NCI-H526 treated with DMSO at 0.1 percent for 48 hours (cell line): ENCODE results near the gene CDCP1.

Experiments used
- DNase-seq: peaks from one replicate; lab custom pipeline; 2025; lab: John Stamatoyannopoulos, UW

Gene CDCP1

GRCh38 chr3:45145681-45146614 lies at the start of gene CDCP1:
CDCP1 (minus strand) TSS chr3:45146378; CDS start chr3:45146287, 91 bp downstream.
- DNase-seq: peak; percentile 73

GRCh38 chr3:45194791-45195190 lies 48.6 kb upstream of the CDCP1 start:
- no peak for DNase-seq

- no peak for DNase-seq
Measured at GRCh38 chr3:45191924-45192417, 45.8 kb upstream of the CDCP1 start.

GRCh38 chr3:45191424-45191823 lies 45.2 kb upstream of the CDCP1 start:
- DNase-seq: no peak

- DNase-seq: no peak
Measured at GRCh38 chr3:45188719-45189659, 42.8 kb upstream of the CDCP1 start.

GRCh38 chr3:45187694-45188141 lies 41.5 kb upstream of the CDCP1 start:
- no peak for DNase-seq

- no peak for DNase-seq
Measured at GRCh38 chr3:45186871-45187270, 40.7 kb upstream of the CDCP1 start.

GRCh38 chr3:45185461-45185860 lies 39.3 kb upstream of the CDCP1 start:
- no peak for DNase-seq

- no peak for DNase-seq
Measured at GRCh38 chr3:45185052-45185451, 38.9 kb upstream of the CDCP1 start.

GRCh38 chr3:45183872-45184262 lies 37.7 kb upstream of the CDCP1 start:
- DNase-seq: no peak

GRCh38 chr3:45182915-45183871 lies 37.0 kb upstream of the CDCP1 start:
- DNase-seq: peak; percentile 42

- no peak for DNase-seq
Measured at GRCh38 chr3:45181496-45181895, 35.3 kb upstream of the CDCP1 start.

- DNase-seq: no peak
Measured at GRCh38 chr3:45180899-45181298, 34.7 kb upstream of the CDCP1 start.

- DNase-seq: peak; percentile 56
Measured at GRCh38 chr3:45180051-45180450, 33.9 kb upstream of the CDCP1 start.

- peak; percentile 58 for DNase-seq
Measured at GRCh38 chr3:45179163-45179562, 33.0 kb upstream of the CDCP1 start.

GRCh38 chr3:45178183-45179023 lies 32.2 kb upstream of the CDCP1 start:
- DNase-seq: no peak

GRCh38 chr3:45176912-45177311 lies 30.7 kb upstream of the CDCP1 start:
- DNase-seq: no peak

- DNase-seq: no peak
Measured at GRCh38 chr3:45174234-45174633, 28.1 kb upstream of the CDCP1 start.

GRCh38 chr3:45173776-45174175 lies 27.6 kb upstream of the CDCP1 start:
- DNase-seq: no peak

- no peak for DNase-seq
Measured at GRCh38 chr3:45171283-45171682, 25.1 kb upstream of the CDCP1 start.
